H1 (cell line): ENCODE data around the gene ZNF318. TPM values are rescaled to one million over a fixed set of nuclear protein-coding genes. Genes with fewer than 3 reads are reported as not detected.

Source experiments
- CTCF ChIA-PET: fragments of 300-600 bp; sonication (Branson Sonifier 250); formaldehyde crosslinking; loops from one replicate; lab custom pipeline; 2021; ENCODE audit not compliant: partially characterized antibody; lab: Charles Lee
- POLR2A ChIA-PET: fragments of 300-600 bp; sonication (Branson Sonifier 250); formaldehyde crosslinking; loops from one replicate; lab custom pipeline; 2021; ENCODE audit warnings: inconsistent platforms; ENCODE audit not compliant: partially characterized antibody; lab: Charles Lee
- DNase-seq, 2 experiments: peaks; one replicate each; pipeline versions ENCODE4 v3.0.0 to v3.0.0-alpha.2; 2010 to 2022; ENCODE audit warnings: low spot score in 2 of 2, low read depth in 1 of 2, mixed read lengths in 1 of 2
- FAIRE-seq: peaks from 2 replicates; lab custom pipeline; 2011; peaks lifted over from hg19 to GRCh38; lab: Jason Lieb, UNC
- H2AFZ ChIP-seq: 2 replicates; pipeline ENCODE4 v1.8.1; 2012; ENCODE audit warnings: low read length, inconsistent platforms
- H2AK5ac ChIP-seq: 2 replicates; pipeline ENCODE4 v1.6.1; 2013; ENCODE audit warnings: low read depth, low read length
- H2BK120ac ChIP-seq: replicated peaks from 2 replicates; pipeline ENCODE3; 2013; ENCODE audit warnings: low read depth, low read length, inconsistent platforms
- H2BK12ac ChIP-seq: 2 replicates; pipeline ENCODE4 v1.6.1; 2013; ENCODE audit warnings: low read depth, low read length
- H2BK15ac ChIP-seq: 2 replicates; pipeline ENCODE4 v1.6.1; 2013; ENCODE audit warnings: low read length
- H2BK20ac ChIP-seq: 2 replicates; pipeline ENCODE4 v1.6.1; 2013; ENCODE audit warnings: low read length
- H2BK5ac ChIP-seq: 2 replicates; pipeline ENCODE4 v1.6.1; 2013; ENCODE audit warnings: low read depth, low read length
- H3K14ac ChIP-seq: 2 replicates; pipeline ENCODE4 v1.6.1; 2013; ENCODE audit warnings: inconsistent platforms; ENCODE audit not compliant: insufficient read length
- H3K18ac ChIP-seq: 2 replicates; pipeline ENCODE4 v1.6.1; 2013; ENCODE audit warnings: low read length; ENCODE audit errors: extremely low read depth
- H3K23ac ChIP-seq: 2 replicates; pipeline ENCODE4 v1.6.1; 2013; ENCODE audit warnings: inconsistent platforms; ENCODE audit not compliant: insufficient read length
- H3K23me2 ChIP-seq: 2 replicates; pipeline ENCODE4 v1.6.1; 2013; ENCODE audit warnings: low read depth, low read length
- H3K27ac ChIP-seq: 2 replicates; pipeline ENCODE4 v1.6.1; 2011; ENCODE audit warnings: low read depth, low read length, inconsistent platforms
- H3K27me3 ChIP-seq, 4 experiments: replicated peaks in 1 of 4; 1 replicate in 1 of 4; 2 replicates in 3 of 4; pipeline versions ENCODE4 v1.6.1 to v1.8.1; 2011 to 2013; ENCODE audit warnings: low read length in 3 of 4, mild to moderate bottlenecking in 3 of 4, inconsistent platforms in 2 of 4, mixed read lengths in 2 of 4, moderate library complexity in 1 of 4; ENCODE audit not compliant: control insufficient read depth in 3 of 4, insufficient read depth in 3 of 4; ENCODE audit errors: extremely low read depth in 1 of 4
- H3K36me3 ChIP-seq, 4 experiments: 2 replicates each; pipeline versions ENCODE4 v1.6.1 to v1.8.1; 2011 to 2013; ENCODE audit warnings: mild to moderate bottlenecking in 4 of 4, low read length in 3 of 4, moderate library complexity in 2 of 4, control low read depth in 1 of 4, inconsistent platforms in 1 of 4; ENCODE audit not compliant: insufficient read depth in 4 of 4, control insufficient read depth in 2 of 4
- H3K4ac ChIP-seq: replicated peaks from 2 replicates; pipeline ENCODE3; 2013; ENCODE audit warnings: low read length, low read depth, mixed read lengths, inconsistent platforms; ENCODE audit not compliant: insufficient read length
- H3K4me1 ChIP-seq, 4 experiments: replicated peaks in 1 of 4; 1 replicate in 1 of 4; 2 replicates in 3 of 4; pipeline versions ENCODE4 v1.6.1 to v1.8.1; 2011 to 2013; ENCODE audit warnings: low read length in 3 of 4, inconsistent platforms in 2 of 4, mixed read lengths in 1 of 4; ENCODE audit not compliant: insufficient read depth in 4 of 4, control insufficient read depth in 3 of 4
- H3K4me2 ChIP-seq, 2 experiments: 2 replicates each; pipeline versions ENCODE4 v1.6.1 to v1.8.1; 2011 to 2013; ENCODE audit warnings: low read depth in 2 of 2, low read length in 2 of 2, control low read depth in 1 of 2, inconsistent platforms in 1 of 2, mild to moderate bottlenecking in 1 of 2; ENCODE audit not compliant: insufficient read depth in 1 of 2
- H3K4me3 ChIP-seq, 4 experiments: fragments of 200-600, 300-600 bp in 1 of 4; sonication (generic), shearing (Covaris generic), sonication (Bioruptor Twin) in 1 of 4; 2 replicates each; pipeline versions ENCODE4 v1.5.1 to v1.8.1; 2011 to 2016; ENCODE audit warnings: low read length in 4 of 4, low read depth in 3 of 4, control low read depth in 2 of 4, inconsistent platforms in 2 of 4, mild to moderate bottlenecking in 2 of 4, mixed read lengths in 1 of 4, moderate library complexity in 1 of 4; ENCODE audit not compliant: insufficient read depth in 2 of 4; ENCODE audit errors: extremely low read depth in 1 of 4
- H3K56ac ChIP-seq: replicated peaks from 2 replicates; pipeline ENCODE3; 2013; ENCODE audit warnings: low read depth, mild to moderate bottlenecking, mixed read lengths, low read length, inconsistent platforms; ENCODE audit not compliant: insufficient read length
- H3K79me1 ChIP-seq: 2 replicates; pipeline ENCODE4 v1.6.1; 2013; ENCODE audit warnings: low read depth, low read length, control low read depth
- H3K79me2 ChIP-seq, 2 experiments: 2 replicates each; pipeline versions ENCODE4 v1.6.1 to v1.8.1; 2012 to 2013; ENCODE audit warnings: low read length in 2 of 2, mild to moderate bottlenecking in 2 of 2, inconsistent platforms in 1 of 2; ENCODE audit not compliant: insufficient read depth in 2 of 2, control insufficient read depth in 1 of 2
- H3K9ac ChIP-seq, 4 experiments: replicated peaks in 1 of 4; 1 replicate in 1 of 4; 2 replicates in 3 of 4; pipeline versions ENCODE4 v1.6.1 to v1.8.1; 2011 to 2013; ENCODE audit warnings: low read depth in 3 of 4, low read length in 3 of 4, control low read depth in 2 of 4, mild to moderate bottlenecking in 2 of 4, moderate library complexity in 2 of 4, inconsistent platforms in 1 of 4; ENCODE audit errors: extremely low read depth in 1 of 4
- H3K9me3 ChIP-seq, 2 experiments: 2 replicates each; pipeline versions ENCODE4 v1.6.1 to v1.8.1; 2012 to 2013; ENCODE audit warnings: mild to moderate bottlenecking in 2 of 2, moderate library complexity in 2 of 2, control low read depth in 1 of 2, inconsistent platforms in 1 of 2, low read depth in 1 of 2, low read length in 1 of 2, mixed read lengths in 1 of 2; ENCODE audit not compliant: insufficient read depth in 2 of 2
- H4K20me1 ChIP-seq, 2 experiments: replicated peaks in 1 of 2; 2 replicates each; pipeline versions ENCODE3 to v1.8.1; 2011 to 2013; ENCODE audit warnings: inconsistent platforms in 2 of 2, low read length in 2 of 2, mild to moderate bottlenecking in 1 of 2; ENCODE audit not compliant: insufficient read depth in 2 of 2, control insufficient read depth in 1 of 2
- H4K5ac ChIP-seq: 2 replicates; pipeline ENCODE4 v1.6.1; 2013; ENCODE audit warnings: low read length, low read depth, mixed read lengths, inconsistent platforms; ENCODE audit not compliant: insufficient read length
- H4K8ac ChIP-seq: 2 replicates; pipeline ENCODE4 v1.8.0; 2013; ENCODE audit warnings: mild to moderate bottlenecking, moderate library complexity, low read length, inconsistent platforms; ENCODE audit not compliant: insufficient read depth; ENCODE audit errors: extremely low read depth
- H4K91ac ChIP-seq: replicated peaks from 2 replicates; pipeline ENCODE3; 2013; ENCODE audit warnings: low read length, mixed read lengths, inconsistent platforms; ENCODE audit not compliant: insufficient read length
- ASH2L ChIP-seq: fragments of 200-600, 300-600 bp; sonication (generic); IDR thresholded peaks from one replicate; pipeline ENCODE4 v1.7.1; 2017; ENCODE audit warnings: low read length
- EGR1 ChIP-seq: IDR thresholded peaks from 2 replicates; pipeline ENCODE4 v1.6.1; 2011; ENCODE audit warnings: low read depth, low read length, borderline replicate concordance
- SIRT6 ChIP-seq: IDR thresholded peaks from one replicate; pipeline ENCODE4 v1.7.1; 2012; ENCODE audit warnings: low read length, inconsistent platforms
- SP1 ChIP-seq: IDR thresholded peaks from 2 replicates; pipeline ENCODE4 v1.6.1; 2011; ENCODE audit warnings: low read depth, low read length
- TCF12 ChIP-seq: IDR thresholded peaks from 2 replicates; pipeline ENCODE4 v1.6.1; 2011; ENCODE audit warnings: low read depth, mild to moderate bottlenecking, low read length
- WGBS, 2 experiments: shearing (Covaris generic) in 1 of 2; methylation state at CpG; one replicate each; pipeline versions ENCODE4 v1.1.6 to v1.1.7; 2013 to 2015; ENCODE audit warnings: low lambda C conversion rate in 2 of 2, mixed read lengths in 2 of 2, inconsistent platforms in 1 of 2, low coverage in 1 of 2, missing lambda C conversion rate in 1 of 2; ENCODE audit not compliant: insufficient replicate concordance in 2 of 2, insufficient coverage in 1 of 2, insufficient read length in 1 of 2; ENCODE audit errors: extremely low coverage in 1 of 2, missing lambda C conversion rate in 1 of 2; 5-methylcytosine and 5-hydroxymethylcytosine counted together
- polyA plus RNA-seq, 7 experiments: library from polyadenylated mRNA; depleted of rRNA in 3 of 7; stranded (reverse) in 5 of 7; unstranded in 2 of 7; fragments of >200 nt in 5 of 7; fragments of 200-250 nt in 2 of 7; gene quantifications; 1 replicate in 5 of 7; 2 replicates in 1 of 7; 4 replicates in 1 of 7; pipeline versions ENCODE4 v1.2.1 to v1.2.3, GENCODE V29; 2011 to 2013; ENCODE audit warnings: missing spikeins in 2 of 7, mixed read lengths in 2 of 7
- total RNA-seq: library from RNA; stranded (reverse); fragmentation: NEBNext Ultra II Directional; extraction: Animal tissue kit (Norgen Biotek cat#: 25700); gene quantifications from 2 replicates; pipeline ENCODE4 v1.2.1, GENCODE V29; 2021

ZNF318 gene
- total and polyA plus RNA-seq, 2 of the 8 experiments (the other 6 are each of a cell fraction or from before 2014, with no cell fraction given) = 10.2 to 22.1 TPM

- H2BK120ac ChIP-seq = no peak overlapping the region
- no peak overlapping the region for H3K27ac ChIP-seq
- no peak overlapping the region for H2BK5ac ChIP-seq
- H3K14ac ChIP-seq = no peak overlapping the region
- H3K4me2 ChIP-seq = no peak overlapping the region
- TF ChIP-seq TCF12 (no peak), EGR1 (no peak), SIRT6 (no peak), ASH2L (no peak), SP1 (no peak)
- H2BK20ac ChIP-seq = no peak overlapping the region
- no peak overlapping the region for H2BK12ac ChIP-seq
- H3K36me3 ChIP-seq = peaks cover 0 to 5% (median under 1%) of the 10 kb centered on the region in 4 experiments; a peak in 1 of 8 replicates
- no peaks in the 10 kb centered on the region for H3K4me1 ChIP-seq
- no peak overlapping the region for H3K9ac ChIP-seq
- H3K18ac ChIP-seq = no peak overlapping the region
- peaks cover 0 to under 1% of the 10 kb centered on the region in 2 experiments for H4K20me1 ChIP-seq
- no peak overlapping the region for H3K56ac ChIP-seq
- peaks cover 0 to 2% (median 0%) of the 10 kb centered on the region in 4 experiments; a peak in 1 of 7 replicates for H3K27me3 ChIP-seq
- no peak overlapping the region for H4K5ac ChIP-seq
- no peak overlapping the region for H2BK15ac ChIP-seq
- no peaks in the 10 kb centered on the region for H3K9me3 ChIP-seq
- 88 to 100% methylated on average over 1 to 18 of the region's 18 CpGs for WGBS, 2 experiments
- no peak overlapping the region for H3K23ac ChIP-seq
- no peak overlapping the region for H2AFZ ChIP-seq
- no peak overlapping the region for H4K91ac ChIP-seq
- DNase-seq (no peak), FAIRE-seq (no peak)
- ChIA-PET CTCF (interaction anchor here (1.1 to 5.9 kb wide), 4 partner anchors 8 to 207 kb away, joined by 3 to 50 read pairs (median 10); partner anchors contain the start of gene CRIP3), POLR2A (interaction anchor here (0.6 to 5.7 kb wide), 5 partner anchors 9 to 500 kb away, joined by 3 to 45 read pairs (median 3); partner anchors contain the start of genes CRIP3 and ZNF318)
- no peak overlapping the region for H2AK5ac ChIP-seq
- H3K23me2 ChIP-seq = peaks cover 2% of the 10 kb centered on the region; the same call in 1 of the 2 replicates
- H3K4me3 ChIP-seq = no peak overlapping the region
- no peaks in the 10 kb centered on the region for H3K79me2 ChIP-seq
- H3K79me1 ChIP-seq = no peaks in the 10 kb centered on the region
- H4K8ac ChIP-seq = no peak overlapping the region
- H3K4ac ChIP-seq = no peak overlapping the region
Observed at GRCh38 chr6:43299338-43300293, 69.8 kb downstream of the ZNF318 start.
